Erythroblast (primary cell): ENCODE measurements around the gene PIAS2.

ENCODE experiments used
- GATA1 ChIP-seq: IDR thresholded peaks from 2 replicates; pipeline ENCODE4 v1.6.1; 2011; ENCODE audit warnings: low read depth, mild to moderate bottlenecking, control low read depth, low read length, moderate library complexity
- POLR2A ChIP-seq: IDR thresholded peaks from 2 replicates; pipeline ENCODE4 v1.6.1; 2011; ENCODE audit warnings: mild to moderate bottlenecking, low read length

DNA sequence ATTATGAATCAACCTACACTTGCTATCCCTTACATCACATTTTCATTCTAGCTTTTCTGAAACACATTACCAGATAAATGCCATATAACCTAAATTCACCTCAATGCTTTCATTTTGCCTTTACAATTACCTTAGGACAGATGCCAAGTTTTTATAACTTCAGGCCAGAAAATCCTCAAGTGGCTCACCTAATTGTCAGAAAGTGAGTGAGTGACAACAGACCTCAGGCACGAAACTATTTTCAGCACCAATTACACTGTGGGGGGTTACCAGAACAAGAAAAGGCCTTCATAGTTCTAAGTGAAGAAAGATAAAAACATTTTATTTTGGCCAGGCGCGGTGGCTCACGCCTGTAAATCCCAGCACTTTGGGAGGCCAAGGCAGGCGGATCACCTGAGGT, 108.2 kb downstream of the PIAS2 start:
- TF ChIP-seq POLR2A (no peak), GATA1 (no peak)
